NCI-H2227 treated with DMSO at 0.1 percent for 48 hours (cell line): ENCODE results near the gene MTERF2.
"Not testable (repeated sequence)": the region's sequence is repeated elsewhere in the genome, so short reads cannot be mapped to it uniquely, and the experiment has no call there.

Experiments
- DNase-seq: peaks from one replicate; lab custom pipeline; 2025; lab: John Stamatoyannopoulos, UW

MTERF2 gene, protein sequence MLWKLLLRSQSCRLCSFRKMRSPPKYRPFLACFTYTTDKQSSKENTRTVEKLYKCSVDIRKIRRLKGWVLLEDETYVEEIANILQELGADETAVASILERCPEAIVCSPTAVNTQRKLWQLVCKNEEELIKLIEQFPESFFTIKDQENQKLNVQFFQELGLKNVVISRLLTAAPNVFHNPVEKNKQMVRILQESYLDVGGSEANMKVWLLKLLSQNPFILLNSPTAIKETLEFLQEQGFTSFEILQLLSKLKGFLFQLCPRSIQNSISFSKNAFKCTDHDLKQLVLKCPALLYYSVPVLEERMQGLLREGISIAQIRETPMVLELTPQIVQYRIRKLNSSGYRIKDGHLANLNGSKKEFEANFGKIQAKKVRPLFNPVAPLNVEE

DNA sequence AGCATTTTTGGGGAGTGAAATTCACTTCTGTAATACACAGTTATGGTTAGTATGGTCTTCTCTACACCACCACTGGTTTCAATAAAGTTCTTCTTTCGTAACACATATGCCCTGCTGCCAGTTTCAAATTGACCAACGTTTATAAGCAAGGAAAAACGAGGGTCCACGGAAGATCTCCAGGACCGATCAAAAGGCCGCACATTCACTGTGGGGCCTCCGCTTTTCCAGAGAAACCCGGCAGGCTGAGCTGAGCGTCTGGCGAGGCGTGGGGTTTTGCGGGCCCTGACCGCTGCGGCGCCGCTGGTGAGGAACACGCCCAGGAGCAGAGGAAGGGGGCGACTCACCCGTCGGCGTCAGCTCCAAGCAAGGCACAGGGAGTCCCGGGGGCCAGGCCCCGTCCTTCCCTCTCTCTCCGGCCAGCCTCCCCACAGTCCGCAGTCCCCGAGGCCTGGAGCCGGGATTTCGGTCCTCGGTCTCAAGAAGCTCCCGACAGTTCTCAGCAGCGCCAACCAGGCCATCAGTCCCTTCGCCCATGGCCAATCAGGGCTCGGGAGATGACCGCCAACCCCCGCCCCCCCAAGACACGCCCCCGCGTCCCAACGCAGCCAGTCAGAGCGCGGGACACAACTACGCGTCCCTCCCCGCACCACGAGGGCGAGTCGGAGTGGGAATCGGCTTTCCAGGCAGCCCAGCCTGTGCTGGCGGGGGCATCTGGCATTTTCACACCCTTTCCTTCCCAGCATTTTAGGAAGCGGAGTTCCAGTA, at the start of gene MTERF2:
MTERF2 (minus strand) TSS at position 522 of the 765 bp plus-strand sequence. CDS start 8,432 bp downstream, outside the sequence.
- peak; percentile 93 for DNase-seq

DNA sequence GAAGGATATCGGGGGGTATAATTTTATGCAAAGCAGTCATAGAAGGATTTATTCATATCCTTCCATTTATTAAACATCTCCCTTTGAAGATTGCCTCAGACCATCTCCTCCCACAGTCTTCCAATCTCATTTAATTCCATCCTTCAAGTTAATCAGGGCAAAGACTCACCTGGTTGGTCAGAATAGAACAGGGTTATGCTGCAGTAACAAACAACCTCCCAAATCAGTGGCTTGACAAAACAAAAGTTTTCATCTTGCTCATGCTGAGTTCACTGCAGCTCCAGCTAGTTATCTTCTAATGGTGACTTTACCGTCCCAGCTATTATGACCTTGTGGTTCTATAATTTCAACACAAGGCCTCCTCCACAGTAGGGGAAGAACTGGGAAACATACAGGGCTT, 48.8 kb upstream of the MTERF2 start:
- no peak for DNase-seq

DNA sequence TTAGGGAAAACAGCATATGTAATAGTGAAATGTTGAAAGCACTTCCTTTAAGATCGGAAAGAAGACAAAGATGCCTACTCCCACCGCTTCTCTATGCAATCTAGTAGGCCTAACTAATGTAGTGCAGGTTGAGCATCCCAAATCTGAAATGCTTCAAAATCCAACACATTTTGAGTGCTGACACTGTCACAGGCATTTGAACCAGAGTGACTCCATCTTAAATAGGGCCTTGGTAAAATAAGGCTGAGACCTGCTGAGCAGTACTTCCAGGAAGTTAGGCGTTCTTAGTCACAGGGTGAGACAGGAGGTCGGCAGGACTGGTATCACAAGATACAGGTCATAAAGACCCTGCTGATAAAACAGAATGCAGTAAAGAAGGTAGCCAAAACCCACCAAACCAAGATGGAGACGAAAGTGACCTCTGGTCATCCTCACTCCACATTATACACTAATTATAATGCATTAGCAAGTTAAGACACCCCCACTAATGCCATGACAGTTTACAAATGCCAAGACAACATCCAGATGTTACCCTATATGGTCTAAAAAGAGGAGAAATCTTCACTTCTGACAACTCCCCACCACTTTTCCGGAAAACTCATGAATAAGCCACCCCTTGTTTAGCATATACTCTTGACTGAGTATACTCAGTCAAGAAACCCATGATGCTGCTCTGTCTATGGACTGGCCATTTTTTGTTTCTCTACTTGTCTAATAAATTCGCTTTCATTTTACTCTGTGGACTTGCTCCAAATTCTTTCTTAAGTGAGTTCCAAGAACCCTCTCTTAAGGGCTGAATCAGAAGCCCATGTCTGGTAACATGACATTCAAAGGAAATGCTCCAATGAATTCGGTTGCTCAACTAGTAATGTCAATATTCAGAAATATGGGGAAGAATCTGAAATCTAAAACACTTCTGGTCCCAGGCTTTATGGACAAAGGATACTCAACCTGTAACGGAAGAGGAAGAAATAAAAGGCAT, 47.1 kb upstream of the MTERF2 start:
- DNase-seq = no peak

DNA sequence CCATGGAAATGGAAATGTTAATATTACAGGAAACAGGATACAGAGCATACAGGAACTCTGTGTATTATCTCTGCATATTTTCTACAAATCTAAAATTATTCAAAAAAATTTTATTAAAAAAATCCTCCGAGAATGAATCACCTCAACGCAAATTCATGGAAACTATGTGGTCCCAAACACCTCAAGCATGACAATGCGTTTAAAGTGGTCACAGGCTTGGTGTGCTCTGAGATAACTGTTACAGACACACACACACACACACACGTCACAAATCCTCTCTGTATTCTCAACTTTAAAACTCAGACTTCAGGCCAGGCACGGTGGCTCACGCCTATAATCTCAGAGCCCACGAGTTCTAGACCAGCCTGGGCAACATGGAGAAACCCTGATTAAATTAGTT, 45.3 kb upstream of the MTERF2 start:
- no peak for DNase-seq

DNA sequence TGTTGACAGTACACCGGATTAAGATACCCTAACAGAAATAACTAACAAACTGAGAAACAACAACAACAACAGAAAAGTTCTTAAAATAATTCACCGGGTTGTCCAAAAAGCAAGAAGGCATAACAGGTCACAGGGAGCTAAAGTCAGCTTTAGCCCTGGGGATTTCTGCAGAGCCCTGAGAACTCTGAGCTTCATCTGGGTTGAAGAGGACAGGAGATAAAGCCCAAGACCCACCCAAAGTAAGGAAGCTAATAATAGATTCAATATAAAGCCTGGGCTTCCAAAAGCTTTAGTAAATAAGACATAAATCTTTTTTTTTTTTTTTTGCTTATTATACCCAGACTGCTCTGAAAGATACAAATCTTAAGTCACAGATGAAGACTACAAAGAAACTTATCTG, 44.1 kb upstream of the MTERF2 start:
- no peak for DNase-seq

DNA sequence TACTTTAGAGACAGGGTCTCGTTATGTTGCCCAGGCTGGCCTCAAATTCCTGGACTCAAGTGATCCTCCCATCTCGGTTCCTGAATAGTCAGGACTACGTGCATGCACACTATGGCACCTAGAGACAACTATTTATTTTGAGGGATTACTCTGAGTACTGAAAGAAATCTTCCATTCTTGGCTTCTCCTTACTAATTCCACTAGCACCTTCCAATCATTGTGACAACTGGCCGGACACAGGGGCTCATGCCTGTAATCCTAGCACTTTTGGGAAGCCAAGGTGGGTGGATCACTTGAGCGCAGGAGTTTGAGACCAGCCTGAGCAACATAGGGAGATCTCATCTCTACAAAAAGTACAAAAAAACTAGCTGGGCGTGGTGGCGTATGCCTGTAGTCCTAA, 42.1 kb upstream of the MTERF2 start:
- no peak for DNase-seq

DNA sequence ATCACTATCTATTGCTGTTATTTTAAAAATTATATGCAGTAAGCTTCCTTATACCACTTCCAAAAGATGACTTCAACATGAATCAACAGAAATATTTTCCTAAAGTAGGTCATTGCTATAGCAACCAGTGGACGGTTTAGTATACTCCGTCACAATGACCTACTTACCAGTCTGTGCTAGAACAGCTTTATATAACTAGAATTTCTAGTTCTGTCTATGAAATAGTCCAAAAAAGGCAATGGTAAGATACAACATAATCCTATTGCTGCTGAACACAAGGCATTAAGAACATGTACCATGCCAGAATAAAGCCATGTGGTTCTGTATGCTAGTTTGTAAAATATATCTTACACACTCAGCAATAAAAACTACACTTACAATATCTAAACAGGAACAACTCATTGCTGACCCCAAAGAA, 40.7 kb upstream of the MTERF2 start:
- DNase-seq = peak; percentile 28

DNA sequence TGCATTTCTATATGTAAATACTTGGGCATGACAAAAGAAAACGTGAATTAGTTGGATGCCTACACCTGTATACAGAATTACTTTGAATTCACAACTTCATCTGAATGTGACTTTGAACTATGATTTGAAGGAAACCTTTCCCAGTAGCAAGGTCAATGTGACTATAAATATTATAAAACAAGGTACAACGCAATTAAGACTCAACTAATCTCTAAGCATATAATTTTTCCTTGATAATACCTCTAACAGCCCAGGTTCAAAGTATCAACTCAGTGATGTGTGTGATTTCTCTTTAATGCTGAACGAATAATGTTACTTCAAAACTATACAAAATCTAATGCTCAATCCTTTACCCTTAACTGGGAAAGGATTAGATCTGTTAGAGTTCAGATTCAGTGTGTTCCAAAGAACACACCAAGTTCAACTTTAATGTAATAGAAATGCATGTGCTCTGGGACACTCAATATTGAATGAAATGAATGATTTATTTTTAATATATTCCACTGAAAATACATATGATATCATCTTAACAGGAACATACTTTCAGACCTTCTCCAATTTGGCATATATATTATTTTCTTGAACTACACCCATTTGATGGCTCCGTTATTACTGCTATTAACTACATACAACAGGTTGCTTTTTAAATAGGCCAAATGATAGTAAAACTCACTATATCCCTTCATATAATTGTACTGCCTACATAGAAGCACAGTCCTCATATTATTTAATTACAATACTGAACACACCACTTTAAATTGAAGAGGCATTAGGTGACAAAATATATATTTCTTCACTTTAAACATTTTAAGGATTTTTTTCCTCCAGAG, 40.1 kb upstream of the MTERF2 start:
- DNase-seq = no peak

DNA sequence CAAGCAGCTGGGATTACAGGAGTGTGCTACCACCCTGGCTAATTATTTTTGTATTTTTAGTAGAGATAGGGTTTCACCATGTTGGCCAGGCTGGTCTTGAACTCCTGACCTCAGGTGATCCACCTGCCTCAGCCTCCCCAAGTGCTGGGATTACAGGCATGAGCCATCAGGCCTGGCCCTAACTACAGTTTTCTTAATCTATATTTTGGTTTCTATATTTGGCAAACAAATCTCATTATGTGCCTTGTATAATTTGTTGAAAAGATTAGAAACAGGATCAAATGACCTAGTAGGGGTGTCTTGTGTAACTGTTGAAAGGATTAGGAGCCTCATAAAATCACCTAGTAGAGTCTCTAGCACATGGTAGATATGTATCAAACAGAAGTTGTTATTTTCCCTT, 39.4 kb upstream of the MTERF2 start:
- DNase-seq = not testable (repeated sequence)

DNA sequence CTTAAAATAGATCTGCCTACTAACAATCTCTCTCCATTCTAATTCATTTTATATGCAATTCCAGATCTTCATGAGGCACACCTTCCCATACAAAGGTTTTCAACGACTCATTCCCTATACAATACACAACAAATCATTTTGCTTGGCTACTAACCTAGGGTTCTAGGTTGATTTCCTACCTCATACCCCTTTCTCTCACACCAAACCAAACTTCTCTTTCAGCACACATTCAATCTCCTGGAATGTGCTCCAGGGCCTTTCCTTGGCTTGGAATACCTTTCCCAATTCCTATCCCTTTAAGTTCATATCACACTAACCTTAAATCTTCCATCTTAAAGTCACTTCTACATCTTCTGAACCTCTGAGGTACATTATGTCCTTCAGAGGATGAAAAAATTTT, 38.7 kb upstream of the MTERF2 start:
- DNase-seq = no peak

DNA sequence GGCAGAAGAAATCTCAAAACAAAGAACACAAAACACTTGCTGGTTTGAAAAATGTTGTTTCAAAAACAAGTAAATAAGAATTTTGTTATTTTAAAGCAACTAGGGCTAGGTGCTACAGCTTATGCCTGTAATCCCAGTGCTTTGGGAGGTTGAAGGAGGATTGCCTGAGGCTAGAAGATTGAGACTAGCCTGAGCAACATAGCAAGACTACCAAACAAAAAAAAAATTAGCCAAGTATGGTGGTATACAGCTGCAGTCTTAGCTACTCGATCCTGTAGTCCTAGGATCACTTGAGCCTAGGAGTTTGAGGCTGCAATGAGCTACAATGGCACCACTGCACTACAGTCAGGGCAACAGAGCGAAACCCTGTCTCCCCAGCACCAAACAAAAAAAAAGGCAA, 32.6 kb upstream of the MTERF2 start:
- DNase-seq = no peak

DNA sequence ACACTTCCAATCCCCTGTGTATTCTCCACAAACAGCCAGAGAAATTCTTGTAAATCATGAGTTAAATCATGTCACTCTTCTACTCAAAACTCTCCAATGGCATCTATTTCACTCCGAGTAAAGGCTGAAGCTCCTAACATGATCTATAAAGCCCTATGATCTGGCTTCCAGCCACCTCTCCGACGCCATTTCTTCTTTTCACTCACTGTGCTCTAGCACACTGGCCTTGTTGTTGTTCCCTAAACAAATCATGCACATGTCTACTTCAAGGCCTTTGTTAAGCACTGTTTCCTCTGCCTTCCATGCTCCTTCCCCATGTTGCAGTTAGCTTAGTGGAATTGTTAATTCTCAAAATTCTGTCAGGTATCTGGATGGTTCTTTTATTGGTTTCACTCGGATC, 30.1 kb upstream of the MTERF2 start:
- no peak for DNase-seq

DNA sequence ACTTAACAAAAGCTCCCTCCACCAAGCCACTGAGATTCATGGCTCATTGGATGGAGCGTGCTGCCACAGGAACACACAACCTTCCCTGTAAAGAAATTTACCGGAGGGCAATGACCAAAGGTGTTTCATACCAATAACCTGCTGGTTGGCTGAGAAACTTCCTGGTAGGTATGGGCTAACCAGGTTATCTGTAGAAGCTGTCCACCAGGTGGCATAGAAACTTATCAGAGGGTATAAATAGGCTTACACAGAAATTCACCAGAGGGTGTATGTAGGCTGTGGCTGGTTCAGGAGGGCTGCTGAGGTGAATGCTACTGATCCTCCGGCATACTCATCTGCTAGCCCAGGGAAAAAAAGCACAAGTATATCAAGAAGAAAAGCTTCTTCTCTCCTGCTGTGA, 27.1 kb upstream of the MTERF2 start:
- DNase-seq = no peak

DNA sequence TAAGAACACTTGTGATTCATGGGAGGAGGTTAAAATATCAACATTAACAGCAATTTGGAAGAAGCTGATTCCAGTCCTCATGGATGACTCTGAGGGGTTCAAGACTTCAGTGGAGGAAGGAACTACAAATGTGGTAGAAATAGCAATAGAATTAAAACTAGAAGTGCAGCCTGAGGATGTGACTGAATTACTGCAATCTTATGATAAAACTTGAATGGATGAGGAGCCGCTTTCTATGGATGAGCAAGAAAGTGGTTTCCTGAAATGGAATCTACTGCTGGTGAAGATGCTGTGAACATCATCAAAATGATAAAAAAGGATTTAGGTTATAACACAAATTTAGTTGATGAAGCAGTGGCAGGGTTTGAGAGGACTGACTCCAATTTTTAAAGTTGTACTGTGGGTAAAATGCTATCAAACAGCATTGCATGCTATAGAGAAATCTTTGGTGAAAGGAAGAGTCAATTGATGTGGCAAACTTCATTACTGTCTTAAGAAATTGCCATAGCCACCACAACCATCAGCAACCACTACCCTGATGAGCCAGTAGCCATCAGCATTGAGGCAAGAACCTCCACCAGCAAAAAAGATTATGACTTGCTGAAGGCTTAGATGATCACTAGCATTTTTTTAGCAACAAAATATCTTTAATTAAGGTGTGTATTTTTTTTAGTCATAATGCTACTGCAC, 25.9 kb upstream of the MTERF2 start:
- no peak for DNase-seq

DNA sequence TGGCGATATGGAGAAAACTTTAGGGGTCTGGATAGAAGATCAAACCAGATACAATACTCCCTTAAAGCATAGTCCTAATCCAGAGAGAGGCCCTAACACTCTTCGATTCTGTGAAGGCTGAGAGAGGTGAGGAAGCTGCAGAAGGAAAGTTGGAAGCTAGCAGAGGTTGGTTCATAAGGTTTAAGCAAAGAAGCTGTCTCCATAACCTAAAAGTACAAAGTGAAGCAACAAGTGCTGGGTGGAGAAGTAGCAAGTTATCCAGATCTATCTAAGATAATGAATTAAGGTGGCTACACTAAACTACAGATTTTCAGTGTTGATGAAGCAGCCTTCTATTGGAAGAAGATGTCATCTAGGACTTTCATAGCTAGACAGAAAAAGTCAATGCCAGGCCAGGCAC, 24.6 kb upstream of the MTERF2 start:
- DNase-seq = no peak

DNA sequence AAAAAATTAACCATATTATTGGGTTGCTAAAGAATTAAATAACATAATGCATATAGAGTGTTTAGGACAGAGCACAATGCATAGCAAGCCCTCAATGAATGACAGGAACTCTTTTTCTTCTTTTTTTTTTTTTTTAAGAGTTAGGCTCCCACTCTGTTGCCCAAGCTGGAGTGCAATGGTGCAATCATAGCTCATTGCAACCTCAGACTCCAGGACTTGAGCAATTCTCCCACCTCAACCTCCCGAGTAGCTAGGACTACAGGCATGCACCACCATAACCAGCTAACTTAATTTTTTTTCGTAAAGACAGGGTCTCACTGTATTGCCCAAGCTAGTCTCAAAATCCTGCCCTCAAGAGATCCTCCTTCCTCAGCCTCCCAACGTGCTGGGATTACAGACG, 20.5 kb upstream of the MTERF2 start:
- no peak for DNase-seq

DNA sequence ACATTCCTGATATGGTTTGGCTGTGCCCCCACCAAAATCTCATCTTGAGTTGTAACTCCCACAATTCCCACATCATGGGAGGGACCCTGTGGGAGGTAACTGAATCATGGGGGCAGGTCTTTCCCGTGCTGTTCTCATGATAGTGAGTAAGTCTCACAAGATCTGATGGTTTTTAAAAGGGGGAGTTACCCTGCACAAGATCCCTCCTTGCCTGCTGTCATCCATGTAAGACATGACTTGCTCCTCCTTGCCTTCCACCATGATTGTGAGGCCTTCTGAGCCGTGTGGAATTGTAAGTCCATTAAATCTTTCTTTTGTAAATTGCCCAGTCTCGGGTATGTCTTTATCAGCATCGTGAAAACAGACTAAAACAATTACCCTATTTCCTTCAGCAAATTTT, 15.7 kb upstream of the MTERF2 start:
- not testable (repeated sequence) for DNase-seq

DNA sequence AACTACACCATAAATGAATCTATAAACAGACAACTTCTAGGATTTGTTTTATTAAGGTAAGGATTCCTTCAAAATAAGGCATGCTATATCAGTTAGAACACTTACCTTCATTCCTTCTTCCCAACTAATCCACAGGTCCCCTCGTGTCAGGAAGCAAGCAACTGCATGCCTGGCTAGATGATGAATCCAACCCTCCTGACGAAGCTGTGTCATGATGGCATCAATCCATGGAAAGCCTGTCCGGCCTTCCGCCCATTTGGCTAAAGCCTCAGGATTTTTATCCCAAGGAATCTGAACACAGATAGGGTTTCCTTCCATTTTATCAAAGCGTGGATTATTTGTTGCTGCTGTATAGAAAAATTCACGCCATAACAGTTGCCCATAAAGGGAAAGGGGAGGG, 12.5 kb upstream of the MTERF2 start:
- DNase-seq = no peak

DNA sequence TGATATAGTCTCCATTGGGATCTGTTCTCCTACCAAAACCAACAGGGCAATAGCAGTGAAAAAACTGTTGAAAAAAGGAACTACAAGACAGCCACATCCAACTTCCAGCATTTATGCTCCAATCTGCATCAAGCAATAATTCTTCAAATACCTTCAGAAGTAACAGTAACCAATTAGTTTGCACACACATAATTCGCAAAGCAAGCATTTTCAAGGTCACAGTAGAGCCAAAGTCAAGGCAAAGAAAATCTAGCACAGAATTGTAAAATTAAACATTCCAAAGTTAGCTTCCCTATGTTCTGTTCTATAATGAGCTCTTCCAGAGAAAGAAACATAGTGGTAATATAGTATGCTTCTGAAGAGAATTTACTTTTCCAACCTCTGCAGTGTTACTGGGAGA, 11.0 kb upstream of the MTERF2 start:
- no peak for DNase-seq

DNA sequence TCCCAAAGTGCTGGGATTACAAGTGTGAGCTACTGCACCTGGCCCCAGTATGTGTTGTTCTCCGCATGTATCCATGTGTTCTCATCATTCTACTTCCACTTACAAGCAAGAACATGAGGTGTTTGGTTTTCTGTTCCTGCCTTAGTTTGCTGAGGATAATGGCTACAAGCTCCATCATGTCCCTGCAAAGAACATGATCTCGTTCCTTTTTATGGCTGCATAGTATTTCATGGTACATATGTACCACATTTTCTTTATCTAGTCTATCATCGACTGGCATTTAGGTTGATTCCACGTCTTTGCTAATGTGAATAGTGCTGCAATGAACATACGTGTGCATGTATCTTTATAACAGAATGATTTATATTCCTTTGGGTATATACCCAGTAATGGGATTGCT, 9.2 kb upstream of the MTERF2 start:
- not testable (repeated sequence) for DNase-seq
